ENCODE measurements around the gene HYCC2.

GRCh38 chr2:201074996-201075395, 3.5 kb upstream of the HYCC2 start:
- TF ChIP-seq CTCF (IDR thresholded peaks at IDR 0.05) (no peak), EP300 (IDR thresholded peaks at IDR 0.05) (no peak), POLR2A (IDR thresholded peaks at IDR 0.05) (no peak)

Measured in sigmoid colon (tissue), 4 donors.